Heart right ventricle (tissue), 16 donors: ENCODE measurements around the gene CALB2. TPM values are rescaled to one million over a fixed set of nuclear protein-coding genes. Genes with fewer than 3 reads are reported as not detected.

Source experiments
- ATAC-seq, 8 donors: fragments of 200-7000 bp; cut with Tn5 transposase; one replicate each; pipeline ENCODE4 v1.9.1; 2020; ENCODE audit warnings: mild to moderate bottlenecking in 8 of 8, moderate library complexity in 8 of 8, moderate number of reproducible peaks in 1 of 8
- DNase-seq, 2 donors: peaks; one replicate each; pipeline ENCODE4 v3.0.0-alpha.2; 2020
- H3K27ac ChIP-seq, 10 donors: fragments of 200-600 bp; sonication (generic) in 2 of 10; one replicate each; pipeline versions ENCODE4 v1.5.0 to v1.8.0; 2020 to 2022; ENCODE audit warnings: mild to moderate bottlenecking in 3 of 10
- H3K27me3 ChIP-seq, 7 donors: fragments of 200-600 bp; one replicate each; pipeline ENCODE4 v1.8.0; 2021 to 2022; ENCODE audit warnings: mild to moderate bottlenecking in 2 of 7
- H3K36me3 ChIP-seq, 9 donors: fragments of 200-600 bp; sonication (generic) in 1 of 9; one replicate each; pipeline versions ENCODE4 v1.5.0 to v1.8.0; 2020 to 2022; ENCODE audit warnings: mild to moderate bottlenecking in 2 of 9
- H3K4me1 ChIP-seq, 9 donors: fragments of 200-600 bp; sonication (generic) in 1 of 9; one replicate each; pipeline versions ENCODE4 v1.5.0 to v1.8.0; 2020 to 2022; ENCODE audit warnings: mild to moderate bottlenecking in 4 of 9
- H3K4me3 ChIP-seq, 10 donors: fragments of 200-600 bp; sonication (generic) in 2 of 10; one replicate each; pipeline versions ENCODE4 v1.5.0 to v1.8.0; 2020 to 2022; ENCODE audit warnings: mild to moderate bottlenecking in 7 of 10, moderate library complexity in 2 of 10
- H3K9me3 ChIP-seq, 11 donors: fragments of 200-600 bp in 10 of 11; sonication (generic) in 2 of 11; one replicate each; pipeline versions ENCODE4 v1.5.0 to v1.8.0; 2013 to 2022; ENCODE audit warnings: mild to moderate bottlenecking in 2 of 11, control low read depth in 1 of 11, moderate library complexity in 1 of 11
- CTCF ChIP-seq, 9 donors: fragments of 200-600 bp; sonication (generic) in 2 of 9; IDR thresholded peaks; one replicate each; pipeline versions ENCODE4 v1.5.0 to v1.8.0; 2021 to 2022; ENCODE audit warnings: antibody characterized with exemption in 9 of 9, mild to moderate bottlenecking in 5 of 9, moderate library complexity in 1 of 9
- WGBS, 2 donors: extraction: QIAGEN DNeasy Blood & Tissue Kit; methylation state at CpG; one replicate each; pipeline ENCODE4 v1.1.7; 2013; ENCODE audit warnings: inconsistent platforms in 1 of 2; 5-methylcytosine and 5-hydroxymethylcytosine counted together
- intact Hi-C, 10 donors: fragments of 100-400 bp; cut with DNase I; formaldehyde crosslinking; loops; one replicate each; pipeline versions ENCODE4 v1.11.1 to v1.14.2; 2022
- polyA plus RNA-seq, 2 donors: library from polyadenylated mRNA; stranded (reverse); fragments of 200-250 nt; gene quantifications; one replicate each; pipeline ENCODE4 v1.2.3, GENCODE V29; 2013
- total RNA-seq, 10 donors: library from RNA; stranded (reverse); fragmentation: NEBNext Ultra II Directional in 3 of 10; extraction: Animal tissue kit (Norgen Biotek cat#: 25700) in 3 of 10; gene quantifications; one replicate each; pipeline versions ENCODE4 v1.2.1 to v1.2.4, GENCODE V29; 2021 to 2023
- donor health status: Arrhythmogenic right ventricular cardiomyopathy.
- donor health status: ischemic (EF 13 %, LVEDD 7.1; RV severe dilation, severe dysfunction).
- donor health status: healthy with polysubstance abuse.
- donor health status: DM: no; HTN: yes; CAD: no.
- donor health status: DM: no; HTN: no; CAD: no.
- donor health status: ischemic (EF 25% LVEDD 6.9; RV normal size, moderate dysfunction).
- donor health status: ischemic (EF 25% LVEDD 5.7; RV mildly dilated, moderate dysfunction).
- donor health status: healthy.
- donor health status: DM: yes; HTN: yes; CAD: no.
- donor health status: Ischemic cardiomyopathy.
- donor health status: ischemic (EF 35%, LVEDD 5.7; RV mildly dilated, moderate dysfunction).
- donor health status: nonischemic (EF 11% LVEDD 7.7; RV severe dilation, severe dysfunction).
- donor health status: DM: yes; HTN: yes; CAD: no.
- donor health status: PGD.
- donor health status: ischemic (EF 29% LVEDD 5.4; RV normal size, mild dysfunction).
- donor health status: nonischemic (EF 23%, LVEDD 6.1; RV moderate dilation, normal function).

Gene CALB2
- total and polyA plus RNA-seq, 12 donors, result 0.16 to 3.7 (median 1.2) TPM; not detected in 3

GRCh38 chr16:71347146-71347545, 11.4 kb upstream of the CALB2 start:
- WGBS, 2 donors, result 43 to 49% methylated on average over 7 of the region's 7 CpGs
- no peak for ATAC-seq

DNA sequence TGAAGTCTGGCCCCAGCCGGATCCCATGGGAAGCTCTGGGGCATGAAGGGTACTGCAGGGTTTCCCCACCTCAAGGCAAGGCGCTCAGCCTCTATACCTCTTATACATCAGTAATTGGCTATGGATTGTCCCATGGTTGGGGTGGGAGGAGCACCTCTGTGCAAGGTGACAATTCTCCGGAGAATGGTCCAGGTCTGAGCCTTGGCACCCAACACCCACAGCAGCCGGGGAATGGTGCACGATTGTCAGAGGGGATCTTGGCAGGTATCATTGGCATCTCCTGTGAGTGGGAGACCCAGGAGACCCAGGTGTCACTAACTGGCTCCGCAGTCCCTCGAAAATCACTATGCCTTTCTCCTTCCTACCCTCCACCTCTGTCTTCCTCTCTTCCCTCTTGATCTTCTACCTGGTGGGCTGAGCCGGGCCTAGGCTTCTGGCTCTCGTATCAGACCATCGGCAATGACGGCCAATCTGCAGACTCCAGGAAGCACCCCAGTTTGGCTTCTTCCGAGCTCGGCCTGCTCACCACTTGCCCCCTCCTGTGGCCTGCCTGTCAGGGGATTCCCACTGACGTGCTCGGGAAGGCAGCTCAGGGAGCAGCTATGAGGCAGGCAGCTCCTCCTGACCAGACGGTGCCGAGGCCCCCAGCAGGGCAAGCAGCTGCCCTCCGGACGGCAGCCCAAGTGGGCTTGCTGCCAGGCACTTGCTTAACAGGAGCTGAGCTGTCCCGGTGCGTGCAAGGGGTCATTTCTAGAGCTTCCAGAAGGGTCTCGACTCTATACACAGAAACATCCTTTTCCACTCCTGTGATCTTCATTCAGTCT, 10.0 kb upstream of the CALB2 start:
- no peak overlapping the region for H3K4me3 ChIP-seq
- H3K4me1 ChIP-seq, result no peaks in the 10 kb centered on the region
- intact Hi-C loops, result loop anchor here in 1 of 10 donors (10.0 kb wide), 1 partner anchor 56 kb away; no protein-coding TSS in a partner anchor
- 74 to 75% methylated on average over 22 of the region's 22 CpGs for WGBS, 2 donors
- no peaks in the 10 kb centered on the region for H3K9me3 ChIP-seq
- no peaks in the 10 kb centered on the region for H3K36me3 ChIP-seq
- DNase-seq (no peak), ATAC-seq (no peak)
- peaks cover 0 to 28% (median 11%) of the 10 kb centered on the region in 7 donors for H3K27me3 ChIP-seq
- H3K27ac ChIP-seq, result no peak overlapping the region
- TF ChIP-seq CTCF (IDR thresholded peaks at IDR 0.05), result no peak

More at GRCh38 chr16:71347146-71347545, 11.4 kb upstream of the CALB2 start:
- DNase-seq, result no peak
- no peak for TF ChIP-seq CTCF (IDR thresholded peaks at IDR 0.05)
- no peaks in the 10 kb centered on the region for H3K9me3 ChIP-seq
- no peaks in the 10 kb centered on the region for H3K4me1 ChIP-seq
- intact Hi-C loops, result loop anchor here in 1 of 10 donors (10.0 kb wide), 1 partner anchor 58 kb away; no protein-coding TSS in a partner anchor
- no peak overlapping the region for H3K27ac ChIP-seq
- H3K4me3 ChIP-seq, result no peak overlapping the region
- peaks cover 0 to 19% (median 8%) of the 10 kb centered on the region in 7 donors for H3K27me3 ChIP-seq
- H3K36me3 ChIP-seq, result no peaks in the 10 kb centered on the region

GRCh38 chr16:71350821-71351557, 7.5 kb upstream of the CALB2 start:
- DNase-seq (no peak), ATAC-seq (no peak)
- Histone ChIP-seq H3K27ac (no peak overlapping the region), H3K9me3 (no peaks in the 10 kb centered on the region), H3K4me1 (no peaks in the 10 kb centered on the region), H3K27me3 (peaks cover 0 to 38% (median 4%) of the 10 kb centered on the region in 7 donors), H3K36me3 (no peaks in the 10 kb centered on the region), H3K4me3 (no peak overlapping the region)
- WGBS, 2 donors, result 66 to 70% methylated on average over 10 of the region's 10 CpGs
- TF ChIP-seq CTCF (IDR thresholded peaks at IDR 0.05), result no peak
- intact Hi-C loops, result no loop called here

DNA sequence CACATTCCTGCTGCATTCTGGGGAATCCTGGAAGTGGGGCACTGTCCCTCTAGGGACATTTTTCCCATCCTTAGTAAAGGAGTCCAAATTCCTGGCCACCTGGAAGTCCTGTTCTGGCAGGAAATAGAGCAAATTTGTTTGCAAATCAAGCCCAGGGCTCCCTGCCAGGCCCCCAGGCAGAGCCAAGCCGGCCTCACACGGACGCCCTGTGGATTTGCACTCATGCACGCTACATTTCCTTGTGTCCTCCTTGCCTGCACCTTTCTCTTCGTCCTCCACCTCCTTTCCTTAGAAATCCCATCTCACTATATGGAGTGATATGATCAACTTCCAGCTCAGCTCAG, 7.0 kb upstream of the CALB2 start:
- Histone ChIP-seq H3K36me3 (no peaks in the 10 kb centered on the region), H3K27me3 (peaks cover 0 to 38% (median 4%) of the 10 kb centered on the region in 7 donors), H3K9me3 (no peaks in the 10 kb centered on the region), H3K4me1 (no peaks in the 10 kb centered on the region), H3K27ac (no peak overlapping the region), H3K4me3 (no peak overlapping the region)
- WGBS, 2 donors, result 43 to 44% methylated on average over 5 of the region's 5 CpGs
- DNase-seq (no peak), ATAC-seq (no peak)
- no peak for TF ChIP-seq CTCF (IDR thresholded peaks at IDR 0.05)
- intact Hi-C loops, result no loop called here
